IMR-90 (cell line): ENCODE measurements around the gene MAPK11. TPM values are rescaled to one million over a fixed set of nuclear protein-coding genes. Genes with fewer than 3 reads are reported as not detected.
A peak's percentile ranks its signal among the peaks of the same experiment; 100 is the strongest.

Experiments used
- ATAC-seq: fragments of 200-7000 bp; cut with Tn5 transposase; 2 replicates; pipeline ENCODE4 v1.9.1; 2020; ENCODE audit warnings: low read depth, mild to moderate bottlenecking, moderate library complexity
- BruUV-seq: library from RNA; stranded (reverse); fragments of 400-500 nt; replicated peaks from 2 replicates; lab custom pipeline; 2021; lab: Mats Ljungman, UMichigan
- CTCF ChIA-PET: fragments of 300-600 bp; formaldehyde crosslinking; extraction: SDS; loops from one replicate; lab custom pipeline; 2021; ENCODE audit warnings: antibody characterized with exemption; lab: Yijun Ruan, JAX
- POLR2A ChIA-PET: fragments of 300-600 bp; sonication (Branson Sonifier 250); formaldehyde crosslinking; loops from one replicate; lab custom pipeline; 2022; ENCODE audit warnings: antibody characterized with exemption; ENCODE audit not compliant: unreplicated experiment; lab: Charles Lee
- DNase-seq: peaks from one replicate; pipeline ENCODE4 v3.0.0; 2013
- H2AFZ ChIP-seq: replicated peaks from 2 replicates; pipeline ENCODE3; 2013; ENCODE audit warnings: low read length, mild to moderate bottlenecking; ENCODE audit not compliant: poor library complexity
- H2AK5ac ChIP-seq: 2 replicates; pipeline ENCODE4 v1.6.1; 2013; ENCODE audit warnings: low read depth, low read length, inconsistent platforms
- H2AK9ac ChIP-seq: replicated peaks from 2 replicates; pipeline ENCODE3; 2013; ENCODE audit warnings: mild to moderate bottlenecking, low read depth, low read length, moderate library complexity; ENCODE audit not compliant: poor library complexity
- H2BK120ac ChIP-seq: 2 replicates; pipeline ENCODE4 v1.6.1; 2013; ENCODE audit warnings: low read depth, low read length, inconsistent platforms
- H2BK15ac ChIP-seq: 3 replicates; pipeline ENCODE4 v1.6.1; 2013; ENCODE audit warnings: low read depth, low read length, inconsistent platforms
- H2BK20ac ChIP-seq: 2 replicates; pipeline ENCODE4 v1.6.1; 2013; ENCODE audit warnings: low read depth, mild to moderate bottlenecking, inconsistent platforms, low read length, moderate library complexity
- H2BK5ac ChIP-seq: 2 replicates; pipeline ENCODE4 v1.6.1; 2013; ENCODE audit warnings: mild to moderate bottlenecking, low read depth, low read length, inconsistent platforms; ENCODE audit not compliant: poor library complexity, severe bottlenecking
- H3K14ac ChIP-seq: replicated peaks from 2 replicates; pipeline ENCODE4 v1.6.1; 2013; ENCODE audit warnings: low read depth, low read length, inconsistent platforms
- H3K18ac ChIP-seq: 2 replicates; pipeline ENCODE4 v1.6.1; 2013; ENCODE audit warnings: low read depth, low read length, control low read depth
- H3K23ac ChIP-seq: 2 replicates; pipeline ENCODE4 v1.6.1; 2013; ENCODE audit warnings: low read depth, low read length, inconsistent platforms
- H3K27ac ChIP-seq: 2 replicates; pipeline ENCODE4 v1.5.1; 2013; ENCODE audit warnings: mild to moderate bottlenecking, control low read depth, low read length; ENCODE audit not compliant: insufficient read depth
- H3K27me3 ChIP-seq: 2 replicates; pipeline ENCODE4 v1.6.1; 2013; ENCODE audit warnings: low read length; ENCODE audit not compliant: control insufficient read depth, insufficient read depth
- H3K36me3 ChIP-seq: 2 replicates; pipeline ENCODE4 v1.6.1; 2013; ENCODE audit warnings: low read length, mixed read lengths; ENCODE audit not compliant: control insufficient read depth, insufficient read depth
- H3K4ac ChIP-seq: 2 replicates; pipeline ENCODE4 v1.6.1; 2013; ENCODE audit warnings: low read depth, low read length, inconsistent platforms
- H3K4me1 ChIP-seq: 2 replicates; pipeline ENCODE4 v1.6.1; 2013; ENCODE audit warnings: low read length, mixed read lengths; ENCODE audit not compliant: control insufficient read depth, insufficient read depth
- H3K4me2 ChIP-seq: 2 replicates; pipeline ENCODE4 v1.6.1; 2013; ENCODE audit warnings: low read depth, mild to moderate bottlenecking, control low read depth, low read length, moderate library complexity
- H3K4me3 ChIP-seq: 2 replicates; pipeline ENCODE4 v1.5.1; 2013; ENCODE audit warnings: low read depth, mild to moderate bottlenecking, control low read depth, low read length, moderate library complexity; ENCODE audit not compliant: insufficient read depth
- H3K56ac ChIP-seq: 2 replicates; pipeline ENCODE4 v1.6.1; 2013; ENCODE audit warnings: low read length, inconsistent platforms; ENCODE audit not compliant: insufficient read depth; ENCODE audit errors: extremely low read depth
- H3K79me1 ChIP-seq, 2 experiments: 2 replicates each; pipeline ENCODE4 v1.6.1; 2013; ENCODE audit warnings: low read length in 2 of 2, inconsistent platforms in 1 of 2, low read depth in 1 of 2
- H3K9ac ChIP-seq: 2 replicates; pipeline ENCODE4 v1.6.1; 2013; ENCODE audit warnings: low read depth, low read length, control low read depth
- H3K9me1 ChIP-seq: 2 replicates; pipeline ENCODE4 v1.6.1; 2013; ENCODE audit warnings: low read length, inconsistent platforms; ENCODE audit not compliant: insufficient read depth
- H3K9me3 ChIP-seq: 2 replicates; pipeline ENCODE4 v1.6.1; 2013; ENCODE audit warnings: low read length; ENCODE audit not compliant: control insufficient read depth, insufficient read depth
- H4K20me1 ChIP-seq: 2 replicates; pipeline ENCODE4 v1.6.1; 2013; ENCODE audit warnings: low read length, inconsistent platforms; ENCODE audit not compliant: insufficient read depth
- H4K5ac ChIP-seq: 2 replicates; pipeline ENCODE4 v1.6.1; 2013; ENCODE audit warnings: mild to moderate bottlenecking, low read depth, low read length, control low read depth
- H4K8ac ChIP-seq, 2 experiments: 2 replicates each; pipeline ENCODE4 v1.6.1; 2013; ENCODE audit warnings: low read depth in 2 of 2, low read length in 2 of 2, control low read depth in 1 of 2, inconsistent platforms in 1 of 2
- H4K91ac ChIP-seq: 2 replicates; pipeline ENCODE4 v1.6.1; 2013; ENCODE audit warnings: low read depth, low read length, inconsistent platforms; ENCODE audit not compliant: insufficient read depth
- CEBPB ChIP-seq: IDR thresholded peaks from 2 replicates; pipeline ENCODE4 v1.6.1; 2012; ENCODE audit warnings: low read depth, low read length, improper control_type of control experiment
- FOS ChIP-seq: fragments of 150-350 bp; IDR thresholded peaks from 2 replicates; pipeline ENCODE4 v1.6.1; 2016; ENCODE audit warnings: low read depth, low read length
- MAFK ChIP-seq: IDR thresholded peaks from 2 replicates; pipeline ENCODE4 v1.6.1; 2012; ENCODE audit warnings: low read depth, low read length, improper control_type of control experiment
- NFE2L2 ChIP-seq: fragments of 150-350 bp; IDR thresholded peaks from 2 replicates; pipeline ENCODE4 v1.6.1; 2016; ENCODE audit warnings: low read depth, mild to moderate bottlenecking, low read length
- POLR2A ChIP-seq: IDR thresholded peaks from 2 replicates; pipeline ENCODE4 v1.6.1; 2012; ENCODE audit warnings: mild to moderate bottlenecking, low read depth, low read length
- RFX5 ChIP-seq: IDR thresholded peaks from 2 replicates; pipeline ENCODE4 v1.8.0; 2012; ENCODE audit warnings: low read depth, mild to moderate bottlenecking, low read length, moderate library complexity
- SMC3 ChIP-seq: fragments of 150-350 bp; IDR thresholded peaks from 2 replicates; pipeline ENCODE4 v1.6.1; 2016; ENCODE audit warnings: low read depth, mild to moderate bottlenecking, antibody characterized with exemption, low read length, moderate library complexity
- WGBS, 2 experiments: methylation state at CpG; one replicate each; pipeline versions ENCODE4 v1.1.5 to v1.1.7; 2013; ENCODE audit warnings: missing lambda C conversion rate in 2 of 2; ENCODE audit not compliant: insufficient read length in 1 of 2; ENCODE audit errors: extremely low coverage in 2 of 2; 5-methylcytosine and 5-hydroxymethylcytosine counted together
- dilution Hi-C: fragments of 300-500 bp; cut with HindIII; formaldehyde crosslinking; loops from one replicate; pipeline ENCODE4 v1.14.3; 2018; ENCODE audit warnings: low sequenced_read_pairs; ENCODE audit not compliant: unreplicated experiment
- in situ Hi-C: fragments of 300-500 bp; cut with MboI; formaldehyde crosslinking; loops from 3 replicates; pipeline ENCODE4 v1.14.3; 2019; ENCODE audit warnings: low sequenced_read_pairs, inconsistent platforms, mixed read lengths
- intact Hi-C: fragments of 100-400 bp; cut with micrococcal nuclease; formaldehyde crosslinking; loops from 2 replicates; pipeline ENCODE4 v1.10.0; 2022
- polyA plus RNA-seq, 3 experiments: library from polyadenylated mRNA; depleted of rRNA; stranded (reverse); fragments of >200 nt; gene quantifications; 2 replicates each; pipeline ENCODE4 v1.2.3, GENCODE V29; 2012; ENCODE audit warnings: low replicate concordance in 1 of 3
- total RNA-seq: library from RNA; depleted of rRNA; stranded (reverse); fragments of >200 nt; gene quantifications from 2 replicates; pipeline ENCODE4 v1.2.3, GENCODE V29; 2012
- TF ChIP-seq, protein P1 (sequence below): conservative IDR thresholded peaks from 2 replicates; pipeline ENCODE4 v1.5.1; 2012; ENCODE audit warnings: mild to moderate bottlenecking, low read depth, low read length, improper control_type of control experiment
- TF ChIP-seq, protein P2 (sequence below): fragments of 150-350 bp; IDR thresholded peaks from 2 replicates; pipeline ENCODE4 v1.6.1; 2017; ENCODE audit warnings: mild to moderate bottlenecking, antibody characterized with exemption, low read length, low read depth

Gene MAPK11
- total and polyA plus RNA-seq, 2 of the 4 experiments (the other 2 are of a cell fraction), result 8.1 to 14.4 TPM

DNA sequence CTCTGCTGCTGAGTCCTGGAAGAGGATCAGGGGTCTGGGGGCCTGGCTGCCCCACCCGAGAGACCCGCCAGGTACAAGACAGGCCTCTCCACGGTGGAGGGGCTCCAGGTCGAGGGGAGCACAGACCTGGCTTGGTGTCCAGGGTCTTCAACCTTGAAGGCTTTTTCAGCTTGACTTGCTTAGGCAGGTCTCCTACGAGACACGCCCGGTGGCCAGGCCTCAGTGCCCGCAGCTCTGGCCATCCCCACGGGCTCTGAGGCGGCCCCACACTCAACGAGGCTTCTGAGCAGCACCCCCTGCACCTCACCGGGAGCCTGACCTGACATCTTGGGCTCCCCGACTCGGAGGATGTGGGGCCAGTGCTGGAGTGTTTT lies 43.9 kb upstream of the MAPK11 start:
- CTCF ChIA-PET, result no interaction called here

More for the DNA sequence above, 43.9 kb upstream of the MAPK11 start:
- H4K20me1 ChIP-seq, result no peaks in the 10 kb centered on the region
- no peak overlapping the region for H3K4me2 ChIP-seq
- ATAC-seq, result no peak
- in situ Hi-C loops, result no loop called here
- H3K4me1 ChIP-seq, result peaks cover 1% of the 10 kb centered on the region; the same call in 1 of the 2 replicates
- no peak overlapping the region for H2BK15ac ChIP-seq
- no peak overlapping the region for H3K27ac ChIP-seq
- no peak for DNase-seq
- H3K4ac ChIP-seq, result no peak overlapping the region
- no peak overlapping the region for H2AK5ac ChIP-seq
- H2BK120ac ChIP-seq, result no peak overlapping the region
- no peak overlapping the region for H3K56ac ChIP-seq
- H3K36me3 ChIP-seq, result no peaks in the 10 kb centered on the region
- no peak overlapping the region for H3K4me3 ChIP-seq
- BruUV-seq, result no TSS peak
- H3K79me1 ChIP-seq, result no peaks in the 10 kb centered on the region
- peak overlapping the region; percentile 65 for H2AFZ ChIP-seq
- TF ChIP-seq, protein P1, sequence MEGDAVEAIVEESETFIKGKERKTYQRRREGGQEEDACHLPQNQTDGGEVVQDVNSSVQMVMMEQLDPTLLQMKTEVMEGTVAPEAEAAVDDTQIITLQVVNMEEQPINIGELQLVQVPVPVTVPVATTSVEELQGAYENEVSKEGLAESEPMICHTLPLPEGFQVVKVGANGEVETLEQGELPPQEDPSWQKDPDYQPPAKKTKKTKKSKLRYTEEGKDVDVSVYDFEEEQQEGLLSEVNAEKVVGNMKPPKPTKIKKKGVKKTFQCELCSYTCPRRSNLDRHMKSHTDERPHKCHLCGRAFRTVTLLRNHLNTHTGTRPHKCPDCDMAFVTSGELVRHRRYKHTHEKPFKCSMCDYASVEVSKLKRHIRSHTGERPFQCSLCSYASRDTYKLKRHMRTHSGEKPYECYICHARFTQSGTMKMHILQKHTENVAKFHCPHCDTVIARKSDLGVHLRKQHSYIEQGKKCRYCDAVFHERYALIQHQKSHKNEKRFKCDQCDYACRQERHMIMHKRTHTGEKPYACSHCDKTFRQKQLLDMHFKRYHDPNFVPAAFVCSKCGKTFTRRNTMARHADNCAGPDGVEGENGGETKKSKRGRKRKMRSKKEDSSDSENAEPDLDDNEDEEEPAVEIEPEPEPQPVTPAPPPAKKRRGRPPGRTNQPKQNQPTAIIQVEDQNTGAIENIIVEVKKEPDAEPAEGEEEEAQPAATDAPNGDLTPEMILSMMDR, result no peak
- TF ChIP-seq RFX5 (no peak), MAFK (no peak), NFE2L2 (no peak), SMC3 (no peak), POLR2A (no peak), FOS (no peak), CEBPB (no peak)
- TF ChIP-seq, protein P2, sequence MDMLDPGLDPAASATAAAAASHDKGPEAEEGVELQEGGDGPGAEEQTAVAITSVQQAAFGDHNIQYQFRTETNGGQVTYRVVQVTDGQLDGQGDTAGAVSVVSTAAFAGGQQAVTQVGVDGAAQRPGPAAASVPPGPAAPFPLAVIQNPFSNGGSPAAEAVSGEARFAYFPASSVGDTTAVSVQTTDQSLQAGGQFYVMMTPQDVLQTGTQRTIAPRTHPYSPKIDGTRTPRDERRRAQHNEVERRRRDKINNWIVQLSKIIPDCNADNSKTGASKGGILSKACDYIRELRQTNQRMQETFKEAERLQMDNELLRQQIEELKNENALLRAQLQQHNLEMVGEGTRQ, result no peak
- no peak overlapping the region for H3K14ac ChIP-seq
- 57% methylated on average over 6 of the region's 14 CpGs; no CpG with 5 or more reads in 1 of the 2 experiments for WGBS, 2 experiments
- no peak overlapping the region for H2BK5ac ChIP-seq
- H3K27me3 ChIP-seq, result peaks cover 3% of the 10 kb centered on the region; the same call in 1 of the 2 replicates
- H4K8ac ChIP-seq, result no peak overlapping the region
- no peak overlapping the region for H4K5ac ChIP-seq
- H2BK20ac ChIP-seq, result no peak overlapping the region
- no peaks in the 10 kb centered on the region for H3K9me1 ChIP-seq
- H3K9me3 ChIP-seq, result no peaks in the 10 kb centered on the region
- H3K9ac ChIP-seq, result no peak overlapping the region
- POLR2A ChIA-PET, result no interaction called here
- H2AK9ac ChIP-seq, result no peak overlapping the region
- intact Hi-C loops, result no loop called here
- no peak overlapping the region for H3K18ac ChIP-seq
- H4K91ac ChIP-seq, result no peak overlapping the region
- no peak overlapping the region for H3K23ac ChIP-seq
- dilution Hi-C loops, result no loop called here
